Stimulated activated CD4-positive, alpha-beta T cell treated with anti-CD3 and anti-CD28 coated beads, Interleukin-15, amount 100 ng/mL, for 48 hours (primary cell): Measurements from ENCODE around the gene RPUSD2.

Experiments used
- DNase-seq, 2 donors: peaks; one replicate each; pipeline ENCODE4 v3.0.0-alpha.2; 2020; ENCODE audit warnings: low read depth in 2 of 2

Gene RPUSD2

GRCh38 chr15:40569129-40569953 lies at the start of gene RPUSD2:
Gene RPUSD2 (plus strand): TSS chr15:40569299. CDS start chr15:40569338, 39 bp downstream.
- DNase-seq: peak; percentile 86 to 93

- DNase-seq: no peak
Measured at GRCh38 chr15:40523611-40524010, 45.5 kb upstream of the RPUSD2 start.

GRCh38 chr15:40525855-40526254 lies 43.2 kb upstream of the RPUSD2 start:
- DNase-seq: no peak

GRCh38 chr15:40528801-40529200 lies 40.3 kb upstream of the RPUSD2 start:
- no peak for DNase-seq

- no peak for DNase-seq
Measured at GRCh38 chr15:40533763-40534364, 35.2 kb upstream of the RPUSD2 start.

- DNase-seq: no peak
Measured at GRCh38 chr15:40534371-40534770, 34.7 kb upstream of the RPUSD2 start.

GRCh38 chr15:40536501-40536900 lies 32.6 kb upstream of the RPUSD2 start:
- DNase-seq: no peak

- DNase-seq: no peak
Measured at GRCh38 chr15:40538976-40539375, 30.1 kb upstream of the RPUSD2 start.

- no peak for DNase-seq
Measured at GRCh38 chr15:40543082-40543481, 26.0 kb upstream of the RPUSD2 start.

GRCh38 chr15:40543631-40544294 lies 25.3 kb upstream of the RPUSD2 start:
- no peak for DNase-seq

GRCh38 chr15:40545457-40545856 lies 23.6 kb upstream of the RPUSD2 start:
- no peak for DNase-seq

- no peak for DNase-seq
Measured at GRCh38 chr15:40548610-40549009, 20.5 kb upstream of the RPUSD2 start.

- DNase-seq: no peak
Measured at GRCh38 chr15:40549894-40550293, 19.2 kb upstream of the RPUSD2 start.

GRCh38 chr15:40550341-40551037 lies 18.6 kb upstream of the RPUSD2 start:
- no peak for DNase-seq

- no peak for DNase-seq
Measured at GRCh38 chr15:40554161-40554525, 15.0 kb upstream of the RPUSD2 start.

GRCh38 chr15:40555876-40556275 lies 13.2 kb upstream of the RPUSD2 start:
- no peak for DNase-seq

GRCh38 chr15:40558952-40559742 lies 10.0 kb upstream of the RPUSD2 start:
- no peak for DNase-seq

GRCh38 chr15:40562691-40563090 lies 6.4 kb upstream of the RPUSD2 start:
- no peak for DNase-seq

GRCh38 chr15:40563426-40563825 lies 5.7 kb upstream of the RPUSD2 start:
- DNase-seq: no peak

- DNase-seq: peak; percentile 94 to 95
Measured at GRCh38 chr15:40564591-40565332, 4.3 kb upstream of the RPUSD2 start, which contains the start of gene CCDC32. Gene CCDC32 (minus strand): TSS chr15:40565042. CDS start chr15:40563015, 2,027 bp downstream.
